Choroid plexus epithelial cell (primary cell): ENCODE results near the gene AOPEP.
A peak's percentile ranks its signal among the peaks of the same experiment; 100 is the strongest.

ENCODE experiments used
- DNase-seq: peaks from one replicate; pipeline ENCODE4 v3.0.0-alpha.2; 2010; ENCODE audit warnings: low read depth
- H3K4me3 ChIP-seq: 2 replicates; pipeline ENCODE4 v1.5.1; 2011; ENCODE audit warnings: low read depth, mild to moderate bottlenecking, control low read depth, low read length, moderate library complexity
- CTCF ChIP-seq: conservative IDR thresholded peaks from 2 replicates; pipeline ENCODE4 v1.5.1; 2011; ENCODE audit warnings: low read depth, mild to moderate bottlenecking, control low read depth, inconsistent platforms, low read length, moderate library complexity

Gene AOPEP

GRCh38 chr9:94941211-94941875 lies 214.8 kb downstream of the AOPEP start:
- no peak for TF ChIP-seq CTCF
- H3K4me3 ChIP-seq, result no peak overlapping the region
- no peak for DNase-seq

- DNase-seq, result no peak
- no peak for TF ChIP-seq CTCF
- no peak overlapping the region for H3K4me3 ChIP-seq
Measured at GRCh38 chr9:94944626-94945025, 218.1 kb downstream of the AOPEP start.

GRCh38 chr9:94945197-94946144 lies 219.0 kb downstream of the AOPEP start:
- no peak for TF ChIP-seq CTCF
- peak; percentile 87 for DNase-seq
- no peak overlapping the region for H3K4me3 ChIP-seq

- TF ChIP-seq CTCF, result no peak
- H3K4me3 ChIP-seq, result no peak overlapping the region
- no peak for DNase-seq
Measured at GRCh38 chr9:94946256-94946655, 219.8 kb downstream of the AOPEP start.

GRCh38 chr9:94948567-94949235 lies 222.2 kb downstream of the AOPEP start:
- no peak for TF ChIP-seq CTCF
- no peak for DNase-seq
- H3K4me3 ChIP-seq, result no peak overlapping the region

GRCh38 chr9:94949370-94949769 lies 222.9 kb downstream of the AOPEP start:
- TF ChIP-seq CTCF, result no peak
- no peak for DNase-seq
- H3K4me3 ChIP-seq, result no peak overlapping the region
